NCI-H510A (cell line): ENCODE results near the gene CDCA8.
"Not testable (repeated sequence)": the region's sequence is repeated elsewhere in the genome, so short reads cannot be mapped to it uniquely, and the experiment has no call there.

Source experiments
- DNase-seq: peaks from one replicate; lab custom pipeline; 2025; lab: John Stamatoyannopoulos, UW

Gene CDCA8

GRCh38 chr1:37738619-37739018 lies 46.3 kb downstream of the CDCA8 start:
- not testable (repeated sequence) for DNase-seq

- no peak for DNase-seq
Observed at GRCh38 chr1:37739222-37739621, 46.9 kb downstream of the CDCA8 start.

GRCh38 chr1:37741130-37741529 lies 48.8 kb downstream of the CDCA8 start:
- no peak for DNase-seq

GRCh38 chr1:37741662-37742061 lies 49.3 kb downstream of the CDCA8 start:
- DNase-seq = no peak

- DNase-seq = no peak
Observed at GRCh38 chr1:37746806-37747205, 54.5 kb downstream of the CDCA8 start.

GRCh38 chr1:37748565-37748964 lies 56.2 kb downstream of the CDCA8 start:
- DNase-seq = no peak

GRCh38 chr1:37752213-37752582 lies 59.9 kb downstream of the CDCA8 start:
- peak; percentile 95 for DNase-seq

GRCh38 chr1:37752583-37753471 lies 60.5 kb downstream of the CDCA8 start:
- peak; percentile 99 for DNase-seq

- DNase-seq = no peak
Observed at GRCh38 chr1:37753473-37754321, 61.4 kb downstream of the CDCA8 start.

GRCh38 chr1:37755290-37755689 lies 63.0 kb downstream of the CDCA8 start:
- no peak for DNase-seq

- DNase-seq = no peak
Observed at GRCh38 chr1:37755951-37756560, 63.7 kb downstream of the CDCA8 start.
